GM23338 (cell line): ENCODE results near the gene TMEM30A.

Experiments
- TF ChIP-seq, protein P1 (sequence below), 2 experiments: fragments of 200-600 bp in 1 of 2; sonication (generic) in 1 of 2; conservative IDR thresholded peaks; 2 replicates each; pipeline versions ENCODE4 v1.5.1 to v1.6.1; 2016 to 2017; ENCODE audit warnings: antibody characterized with exemption in 2 of 2, low read depth in 2 of 2, mild to moderate bottlenecking in 2 of 2, moderate library complexity in 1 of 2
- TF ChIP-seq, protein P2 (sequence below): IDR thresholded peaks from one replicate; pipeline ENCODE4 v1.6.1; 2018; ENCODE audit warnings: antibody characterized with exemption; ENCODE audit not compliant: unreplicated experiment

DNA sequence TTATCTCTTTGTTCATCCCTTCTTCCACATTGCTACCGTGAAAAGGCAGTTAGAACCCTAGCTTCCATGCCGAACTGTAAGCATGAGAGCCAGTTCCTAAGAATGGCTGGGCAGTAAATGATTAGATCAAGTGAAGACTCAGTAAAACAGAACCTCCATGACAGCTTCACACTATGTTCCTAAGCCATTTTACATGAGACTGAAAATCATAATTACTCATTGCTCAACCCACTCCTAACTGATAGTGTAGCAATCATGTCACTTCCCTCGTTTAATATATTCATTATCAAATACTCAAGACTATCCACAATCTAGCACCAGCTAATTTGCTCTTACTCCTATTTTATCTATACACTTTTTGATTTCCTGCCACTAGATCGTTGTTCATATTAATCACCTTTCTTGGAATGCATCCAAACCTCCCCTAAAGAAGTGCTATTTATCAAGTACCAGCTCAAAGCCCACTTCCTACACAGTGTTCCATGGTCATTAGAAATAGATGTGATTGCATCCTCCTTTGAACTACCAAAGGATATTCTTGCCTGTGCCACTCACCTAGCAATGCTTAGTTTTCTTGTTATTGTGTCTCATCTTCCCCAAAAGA, 6.0 kb downstream of the TMEM30A start:
- TF ChIP-seq, protein P1, sequence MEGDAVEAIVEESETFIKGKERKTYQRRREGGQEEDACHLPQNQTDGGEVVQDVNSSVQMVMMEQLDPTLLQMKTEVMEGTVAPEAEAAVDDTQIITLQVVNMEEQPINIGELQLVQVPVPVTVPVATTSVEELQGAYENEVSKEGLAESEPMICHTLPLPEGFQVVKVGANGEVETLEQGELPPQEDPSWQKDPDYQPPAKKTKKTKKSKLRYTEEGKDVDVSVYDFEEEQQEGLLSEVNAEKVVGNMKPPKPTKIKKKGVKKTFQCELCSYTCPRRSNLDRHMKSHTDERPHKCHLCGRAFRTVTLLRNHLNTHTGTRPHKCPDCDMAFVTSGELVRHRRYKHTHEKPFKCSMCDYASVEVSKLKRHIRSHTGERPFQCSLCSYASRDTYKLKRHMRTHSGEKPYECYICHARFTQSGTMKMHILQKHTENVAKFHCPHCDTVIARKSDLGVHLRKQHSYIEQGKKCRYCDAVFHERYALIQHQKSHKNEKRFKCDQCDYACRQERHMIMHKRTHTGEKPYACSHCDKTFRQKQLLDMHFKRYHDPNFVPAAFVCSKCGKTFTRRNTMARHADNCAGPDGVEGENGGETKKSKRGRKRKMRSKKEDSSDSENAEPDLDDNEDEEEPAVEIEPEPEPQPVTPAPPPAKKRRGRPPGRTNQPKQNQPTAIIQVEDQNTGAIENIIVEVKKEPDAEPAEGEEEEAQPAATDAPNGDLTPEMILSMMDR (conservative IDR thresholded peaks at IDR 0.05; ENCODE audit: low read depth in 2 of 2): no peak
- TF ChIP-seq, protein P2, sequence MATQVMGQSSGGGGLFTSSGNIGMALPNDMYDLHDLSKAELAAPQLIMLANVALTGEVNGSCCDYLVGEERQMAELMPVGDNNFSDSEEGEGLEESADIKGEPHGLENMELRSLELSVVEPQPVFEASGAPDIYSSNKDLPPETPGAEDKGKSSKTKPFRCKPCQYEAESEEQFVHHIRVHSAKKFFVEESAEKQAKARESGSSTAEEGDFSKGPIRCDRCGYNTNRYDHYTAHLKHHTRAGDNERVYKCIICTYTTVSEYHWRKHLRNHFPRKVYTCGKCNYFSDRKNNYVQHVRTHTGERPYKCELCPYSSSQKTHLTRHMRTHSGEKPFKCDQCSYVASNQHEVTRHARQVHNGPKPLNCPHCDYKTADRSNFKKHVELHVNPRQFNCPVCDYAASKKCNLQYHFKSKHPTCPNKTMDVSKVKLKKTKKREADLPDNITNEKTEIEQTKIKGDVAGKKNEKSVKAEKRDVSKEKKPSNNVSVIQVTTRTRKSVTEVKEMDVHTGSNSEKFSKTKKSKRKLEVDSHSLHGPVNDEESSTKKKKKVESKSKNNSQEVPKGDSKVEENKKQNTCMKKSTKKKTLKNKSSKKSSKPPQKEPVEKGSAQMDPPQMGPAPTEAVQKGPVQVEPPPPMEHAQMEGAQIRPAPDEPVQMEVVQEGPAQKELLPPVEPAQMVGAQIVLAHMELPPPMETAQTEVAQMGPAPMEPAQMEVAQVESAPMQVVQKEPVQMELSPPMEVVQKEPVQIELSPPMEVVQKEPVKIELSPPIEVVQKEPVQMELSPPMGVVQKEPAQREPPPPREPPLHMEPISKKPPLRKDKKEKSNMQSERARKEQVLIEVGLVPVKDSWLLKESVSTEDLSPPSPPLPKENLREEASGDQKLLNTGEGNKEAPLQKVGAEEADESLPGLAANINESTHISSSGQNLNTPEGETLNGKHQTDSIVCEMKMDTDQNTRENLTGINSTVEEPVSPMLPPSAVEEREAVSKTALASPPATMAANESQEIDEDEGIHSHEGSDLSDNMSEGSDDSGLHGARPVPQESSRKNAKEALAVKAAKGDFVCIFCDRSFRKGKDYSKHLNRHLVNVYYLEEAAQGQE: no peak
